ENCODE results near the gene GRK6.

- TF ChIP-seq CTCF (IDR thresholded peaks at IDR 0.05) = no peak
- no peak for TF ChIP-seq POLR2AphosphoS5 (IDR thresholded peaks at IDR 0.05; ENCODE audit: low read depth, low read length)
- no peak for TF ChIP-seq USF1 (IDR thresholded peaks at IDR 0.05; ENCODE audit: borderline replicate concordance, low read depth)
- no peak for TF ChIP-seq SMC3 (IDR thresholded peaks at IDR 0.05; ENCODE audit: low read depth, low read length)
- TF ChIP-seq RAD21 (IDR thresholded peaks at IDR 0.05; ENCODE audit: low read length) = no peak
- TF ChIP-seq RXRA (IDR thresholded peaks at IDR 0.05; ENCODE audit: borderline replicate concordance, low read depth) = no peak
- TF ChIP-seq TAF1 (IDR thresholded peaks at IDR 0.05; ENCODE audit: borderline replicate concordance, low read depth, low read length) = no peak
- no peak for TF ChIP-seq EP300 (IDR thresholded peaks at IDR 0.05; ENCODE audit: borderline replicate concordance in 1 of 2, low read depth in 1 of 2, low read length in 1 of 2)
- no peak for TF ChIP-seq SIN3A (IDR thresholded peaks at IDR 0.05; ENCODE audit: borderline replicate concordance, low read depth, low read length)
These were observed 41.8 kb downstream of the GRK6 start for GRCh38 chr5:177468329-177468684.
